GM10266 (cell line): ENCODE results near the gene HPD.

Experiments used
- DNase-seq: peaks from one replicate; pipeline ENCODE4 v3.0.0; 2012; ENCODE audit errors: extremely low spot score
- TF ChIP-seq, protein P1 (sequence below): IDR thresholded peaks from 2 replicates; pipeline ENCODE4 v1.5.1; 2012; ENCODE audit warnings: mild to moderate bottlenecking, low read depth; ENCODE audit not compliant: control insufficient read depth, insufficient read depth; ENCODE audit errors: missing control alignments

HPD gene

DNA sequence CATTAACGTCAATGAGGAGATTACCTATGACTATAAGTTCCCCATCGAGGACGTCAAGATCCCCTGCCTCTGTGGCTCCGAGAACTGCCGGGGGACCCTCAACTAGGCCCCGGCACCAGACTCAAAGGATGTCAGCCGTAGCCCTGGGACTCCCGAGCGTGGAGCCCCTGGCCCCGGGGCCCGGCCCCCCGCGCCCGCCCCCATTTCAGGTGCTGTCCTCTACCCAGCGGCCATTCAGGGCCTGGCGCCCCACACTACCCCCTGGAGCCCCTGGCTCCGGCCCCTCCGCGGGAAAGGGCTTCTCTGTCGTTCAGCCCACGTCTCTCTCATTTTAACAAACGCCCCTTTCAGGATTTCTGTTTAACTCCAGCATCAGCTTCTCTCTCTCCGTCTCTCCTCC lies 28.5 kb downstream of the HPD start:
- TF ChIP-seq, protein P1, sequence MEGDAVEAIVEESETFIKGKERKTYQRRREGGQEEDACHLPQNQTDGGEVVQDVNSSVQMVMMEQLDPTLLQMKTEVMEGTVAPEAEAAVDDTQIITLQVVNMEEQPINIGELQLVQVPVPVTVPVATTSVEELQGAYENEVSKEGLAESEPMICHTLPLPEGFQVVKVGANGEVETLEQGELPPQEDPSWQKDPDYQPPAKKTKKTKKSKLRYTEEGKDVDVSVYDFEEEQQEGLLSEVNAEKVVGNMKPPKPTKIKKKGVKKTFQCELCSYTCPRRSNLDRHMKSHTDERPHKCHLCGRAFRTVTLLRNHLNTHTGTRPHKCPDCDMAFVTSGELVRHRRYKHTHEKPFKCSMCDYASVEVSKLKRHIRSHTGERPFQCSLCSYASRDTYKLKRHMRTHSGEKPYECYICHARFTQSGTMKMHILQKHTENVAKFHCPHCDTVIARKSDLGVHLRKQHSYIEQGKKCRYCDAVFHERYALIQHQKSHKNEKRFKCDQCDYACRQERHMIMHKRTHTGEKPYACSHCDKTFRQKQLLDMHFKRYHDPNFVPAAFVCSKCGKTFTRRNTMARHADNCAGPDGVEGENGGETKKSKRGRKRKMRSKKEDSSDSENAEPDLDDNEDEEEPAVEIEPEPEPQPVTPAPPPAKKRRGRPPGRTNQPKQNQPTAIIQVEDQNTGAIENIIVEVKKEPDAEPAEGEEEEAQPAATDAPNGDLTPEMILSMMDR = no peak
- no peak for DNase-seq

DNA sequence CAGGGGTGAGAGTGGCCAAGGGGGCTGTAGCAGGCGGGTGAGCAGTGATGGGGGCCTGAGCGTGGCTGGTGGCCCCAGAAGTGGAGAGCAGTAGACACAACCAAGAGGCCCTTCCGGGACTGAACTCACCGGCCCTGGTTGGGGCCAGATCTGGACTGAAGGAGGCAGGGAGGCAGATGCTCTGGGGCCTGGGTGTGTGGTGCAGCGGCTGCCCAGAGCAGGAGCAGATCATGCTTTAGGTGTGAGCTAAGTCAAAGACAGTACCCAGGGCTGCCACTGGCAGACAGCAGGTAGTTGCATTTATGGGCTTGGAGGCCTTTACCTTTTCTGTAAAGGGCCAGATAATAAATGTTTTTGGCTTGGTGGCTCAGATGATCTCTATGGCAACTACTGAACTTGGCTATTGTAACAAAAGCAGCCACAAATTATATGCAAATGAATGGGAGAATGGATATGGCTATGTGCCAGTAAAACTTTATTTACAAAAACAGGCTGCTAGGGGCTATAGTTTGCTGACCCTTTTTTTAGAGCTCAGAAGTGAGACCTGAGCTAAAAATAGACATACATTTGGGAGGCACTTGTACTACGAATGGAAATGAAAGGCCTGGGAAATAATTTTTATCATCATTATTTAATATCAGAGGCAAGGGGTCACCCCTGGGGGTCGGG lies 29.3 kb downstream of the HPD start:
- no peak for DNase-seq
- TF ChIP-seq, protein P1 = no peak

DNA sequence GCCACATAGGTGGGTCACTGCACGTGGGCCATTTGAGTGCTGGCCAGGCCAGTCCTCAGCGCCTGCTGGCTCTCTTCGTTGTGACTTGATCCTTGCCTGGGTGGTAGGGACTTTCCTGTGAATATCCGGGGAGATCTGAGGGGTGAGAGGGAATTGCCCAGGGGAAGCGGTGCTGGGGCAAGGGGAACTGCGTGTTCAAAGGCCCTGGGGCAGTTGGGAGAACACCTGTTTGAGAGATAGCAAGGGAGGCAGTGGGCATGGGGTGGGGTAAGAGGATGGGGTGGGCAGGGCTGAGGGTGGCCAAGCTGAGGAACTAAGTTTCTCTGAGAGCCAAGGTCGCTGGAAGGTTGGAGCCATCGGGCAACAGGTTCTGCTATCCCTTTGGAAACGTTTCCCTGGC lies 29.8 kb downstream of the HPD start:
- no peak for DNase-seq
- TF ChIP-seq, protein P1 = no peak

DNA sequence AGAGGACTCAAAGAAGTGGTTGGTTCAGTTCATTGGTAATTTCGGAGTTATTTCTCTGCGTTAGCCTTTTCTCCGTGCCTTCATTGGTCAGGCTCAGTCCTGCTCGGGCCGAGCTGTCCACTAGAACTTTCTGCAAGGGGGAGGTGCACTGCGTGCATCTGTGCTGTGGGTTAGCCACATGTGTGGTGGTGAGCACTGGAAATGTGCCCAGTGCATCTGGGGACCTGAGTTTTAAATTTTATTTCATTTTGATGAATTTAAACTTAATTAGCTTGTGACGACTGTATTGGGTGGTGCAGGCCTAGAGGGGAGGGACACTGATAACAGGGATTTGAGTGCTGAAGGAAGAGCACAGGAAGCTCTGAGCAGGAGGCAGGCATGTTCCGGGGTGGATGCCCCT lies 30.4 kb downstream of the HPD start:
- TF ChIP-seq, protein P1 = no peak
- no peak for DNase-seq

DNA sequence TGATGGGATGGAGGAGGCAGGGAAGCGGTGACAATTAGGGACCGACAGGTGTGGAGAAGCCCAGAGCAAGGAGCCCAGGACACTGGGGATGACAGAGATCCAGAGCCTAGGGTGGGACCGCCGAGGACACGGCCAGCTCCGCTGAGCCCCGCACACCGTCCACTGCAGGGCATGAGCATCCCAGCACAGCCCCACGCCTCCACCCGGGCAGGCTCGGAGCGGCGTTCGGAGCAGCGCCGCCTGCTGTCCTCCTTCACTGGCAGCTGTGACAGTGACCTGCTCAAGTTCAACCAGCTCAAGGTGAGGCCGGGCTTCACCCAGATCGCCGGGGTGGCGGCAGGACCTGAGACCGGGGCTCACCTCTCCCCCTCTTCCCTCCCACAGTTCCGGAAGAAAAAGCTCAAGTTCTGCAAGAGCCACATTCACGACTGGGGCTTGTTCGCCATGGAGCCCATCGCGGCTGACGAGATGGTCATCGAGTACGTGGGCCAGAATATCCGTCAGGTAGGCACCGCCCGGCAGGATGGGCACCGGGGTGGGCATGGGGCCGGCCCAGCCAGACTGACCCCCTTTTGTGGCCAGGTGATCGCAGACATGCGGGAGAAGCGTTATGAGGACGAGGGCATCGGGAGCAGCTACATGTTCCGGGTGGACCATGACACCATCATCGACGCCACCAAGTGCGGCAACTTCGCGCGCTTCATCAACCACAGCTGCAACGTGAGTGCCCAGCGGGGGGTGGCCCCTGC lies 31.1 kb downstream of the HPD start:
- TF ChIP-seq, protein P1 = no peak
- no peak for DNase-seq

DNA sequence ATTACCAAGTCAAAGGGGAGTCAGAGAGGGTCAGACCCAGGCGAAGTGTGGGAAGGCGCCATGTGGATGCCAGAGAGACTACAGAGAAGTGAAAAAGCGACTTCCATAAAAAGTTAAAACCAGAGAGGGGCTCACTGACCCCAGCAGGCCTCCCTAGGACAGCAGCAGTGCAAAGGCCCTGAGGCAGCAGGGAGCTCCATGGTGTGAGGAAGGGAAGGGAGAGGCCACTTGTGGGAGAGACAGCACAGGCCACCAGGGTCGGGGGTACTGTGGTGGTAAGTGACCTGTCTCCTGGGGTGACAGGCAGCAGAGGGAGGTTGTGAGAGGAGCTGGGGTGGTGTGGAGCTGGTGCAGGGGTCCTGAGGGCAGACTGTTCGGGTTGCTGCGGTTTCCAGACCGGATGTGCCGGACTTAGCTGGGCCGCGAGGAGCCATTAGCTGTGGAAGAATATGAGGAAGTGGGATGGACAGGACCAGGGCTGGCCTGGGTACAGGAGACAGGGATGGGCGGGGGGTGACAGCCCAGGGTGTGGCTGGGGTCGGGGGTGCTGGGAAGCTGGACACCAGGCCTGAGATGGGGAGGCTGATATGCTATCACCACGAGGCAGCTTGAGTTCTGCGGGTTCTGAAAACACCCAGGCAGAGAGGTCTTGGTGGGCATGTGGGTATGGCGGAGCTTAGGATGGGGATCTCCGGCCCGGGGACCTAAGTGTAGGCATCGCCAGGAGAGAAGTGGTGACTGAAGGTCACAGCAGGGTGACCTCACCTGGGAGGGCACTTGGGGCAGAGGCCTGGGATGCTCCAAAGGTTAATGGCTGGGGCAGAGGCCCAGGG lies 32.1 kb downstream of the HPD start:
- no peak for DNase-seq
- TF ChIP-seq, protein P1 = no peak
